ENCODE measurements around the gene KRT40.

The KRT40 gene

GRCh38 chr17:40952661-40953060 is 31.5 kb downstream of the KRT40 start:
- DNase-seq (ENCODE audit: low read depth, low spot score), result no peak

DNA sequence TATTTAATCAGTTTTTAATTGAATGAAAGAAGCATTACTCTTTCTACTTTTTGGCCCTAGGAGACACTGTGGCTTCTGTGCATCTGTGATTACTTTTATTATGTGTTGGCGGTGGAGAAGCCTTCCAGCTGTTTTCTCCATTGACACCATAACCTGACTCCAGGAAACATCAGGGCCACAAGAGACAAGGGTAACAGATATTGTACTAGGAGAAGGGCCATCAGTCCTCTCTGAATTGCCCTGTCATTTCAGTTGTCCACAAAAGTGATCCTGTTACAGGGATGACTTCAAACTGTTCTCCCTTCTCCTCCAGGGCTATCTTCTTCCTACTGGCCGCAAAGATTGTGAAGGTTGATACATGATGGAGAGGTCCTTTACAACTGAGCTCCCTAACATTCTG is 32.0 kb downstream of the KRT40 start:
- DNase-seq (ENCODE audit: low read depth, low spot score), result no peak

GRCh38 chr17:40951011-40951622 is 33.0 kb downstream of the KRT40 start:
- DNase-seq (ENCODE audit: low read depth, low spot score), result no peak

GRCh38 chr17:40950176-40950575 is 34.0 kb downstream of the KRT40 start:
- no peak for DNase-seq (ENCODE audit: low read depth, low spot score)

DNA sequence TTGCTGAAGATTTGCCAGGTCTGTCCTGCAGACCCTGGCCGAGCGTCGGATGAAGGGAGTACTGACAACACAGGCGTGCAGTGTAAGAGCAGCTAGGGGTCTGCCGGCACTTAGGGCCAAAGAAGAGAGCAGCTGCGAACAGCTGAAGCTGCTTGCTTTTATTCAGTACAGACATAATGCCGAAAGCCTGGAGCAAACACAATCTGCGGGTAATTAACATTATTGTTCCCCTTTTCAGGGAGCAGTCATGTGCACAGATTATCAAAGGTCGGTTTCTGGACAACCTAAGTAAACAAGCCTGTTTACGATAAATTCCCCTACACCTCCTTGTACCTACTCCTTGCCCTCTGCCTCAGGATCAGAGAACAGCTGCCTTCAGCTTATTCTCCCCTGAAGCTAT is 34.7 kb downstream of the KRT40 start:
- no peak for DNase-seq (ENCODE audit: low read depth, low spot score)

DNA sequence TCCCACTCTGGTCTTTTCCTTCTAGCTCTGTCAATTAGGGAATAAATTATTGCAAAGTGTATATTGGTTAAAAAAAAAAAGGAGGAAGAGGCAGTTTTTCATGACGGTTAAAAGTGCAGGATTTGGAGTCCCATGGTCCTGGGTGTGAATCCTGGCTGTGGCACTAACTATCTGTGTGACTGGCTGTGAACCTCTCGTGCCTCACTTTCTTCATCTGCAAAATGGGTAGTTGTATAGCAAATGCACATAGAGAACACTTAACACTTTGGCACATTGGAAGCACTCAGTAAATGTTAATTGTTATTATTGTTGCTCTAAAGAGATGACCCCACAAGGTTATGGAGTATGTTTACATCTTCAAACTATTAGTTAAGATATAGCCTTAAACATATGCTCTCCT is 36.2 kb downstream of the KRT40 start:
- no peak for DNase-seq (ENCODE audit: low read depth, low spot score)

GRCh38 chr17:40945414-40945813 is 38.7 kb downstream of the KRT40 start:
- no peak for DNase-seq (ENCODE audit: low read depth, low spot score)

DNA sequence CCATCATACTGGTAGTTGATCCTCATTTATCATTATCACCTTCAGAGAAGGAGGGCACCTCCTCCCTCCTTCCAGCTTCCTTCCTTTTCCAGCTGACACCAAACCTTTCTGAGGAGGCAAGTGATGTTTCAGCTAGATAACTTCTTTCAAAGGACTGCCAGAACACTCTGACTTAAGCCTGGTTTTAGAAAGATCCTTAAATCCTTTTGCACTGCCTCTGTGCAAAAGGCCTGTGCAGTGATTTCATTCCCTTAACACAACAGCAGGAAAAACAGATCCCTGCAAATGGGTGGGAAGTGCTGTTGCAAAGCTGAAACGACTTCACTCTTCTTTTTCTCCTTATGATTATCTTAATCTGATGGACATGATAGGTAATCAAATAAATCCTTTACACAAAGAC is 39.6 kb downstream of the KRT40 start:
- no peak for DNase-seq (ENCODE audit: low read depth, low spot score)

DNA sequence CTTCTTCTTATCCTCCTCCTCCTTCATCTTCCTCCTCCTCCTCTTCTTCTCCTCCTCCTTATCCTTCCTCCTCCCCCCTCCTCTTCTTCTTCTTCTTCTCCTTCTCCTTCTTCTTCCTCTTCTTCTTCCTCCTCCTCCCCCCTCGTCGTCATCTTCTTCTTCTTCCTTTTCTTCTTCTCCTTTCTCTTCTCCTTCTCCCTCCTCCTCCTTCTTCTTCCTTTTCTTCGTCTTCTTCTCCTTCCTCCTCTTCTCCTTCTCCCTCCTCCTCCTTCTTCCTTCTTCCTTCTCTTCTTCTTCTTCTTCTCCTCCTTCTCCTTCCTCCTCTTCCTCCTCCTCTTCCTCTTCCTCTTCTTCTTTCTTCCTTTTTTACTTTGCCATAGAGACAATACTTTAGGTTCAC is 41.6 kb downstream of the KRT40 start:
- no peak for DNase-seq (ENCODE audit: low read depth, low spot score)

GRCh38 chr17:40940266-40940665 is 43.9 kb downstream of the KRT40 start:
- no peak for DNase-seq (ENCODE audit: low read depth, low spot score)

GRCh38 chr17:40938981-40939380 is 45.1 kb downstream of the KRT40 start:
- DNase-seq (ENCODE audit: low read depth, low spot score), result no peak

GRCh38 chr17:40937384-40937819 is 46.7 kb downstream of the KRT40 start, which contains the start of gene KRT23:
KRT23 (minus strand) TSS chr17:40937646; CDS start chr17:40936603, 1,043 bp downstream.
- no peak for DNase-seq (ENCODE audit: low read depth, low spot score)

GRCh38 chr17:40936976-40937375 is 47.1 kb downstream of the KRT40 start:
- DNase-seq (ENCODE audit: low read depth, low spot score), result no peak

DNA sequence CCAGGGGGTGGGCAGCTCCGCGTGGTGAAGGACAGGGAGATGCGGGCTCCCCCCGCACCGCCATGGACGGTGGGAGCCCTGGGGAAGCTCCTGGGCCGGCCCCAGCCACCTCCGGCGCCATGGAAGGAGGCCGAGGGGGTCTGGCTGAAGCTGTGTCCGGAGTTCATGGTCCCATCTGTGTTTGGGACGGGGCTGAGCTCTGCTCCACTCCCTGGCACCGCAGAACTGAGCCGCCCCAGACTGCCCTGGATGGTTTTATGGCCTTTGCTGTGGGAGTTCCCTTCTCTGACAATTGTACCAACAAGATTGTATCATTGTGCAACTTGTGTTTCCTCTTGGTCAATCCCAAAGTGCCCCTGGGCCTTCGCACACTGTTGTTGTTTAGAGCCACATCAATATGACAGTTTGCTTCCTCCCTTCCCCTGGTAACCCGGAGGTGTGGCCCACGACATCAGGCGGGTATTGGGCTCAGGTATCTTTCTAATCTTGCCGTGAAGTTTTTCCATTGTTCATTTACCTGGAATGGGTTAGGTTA is 47.6 kb downstream of the KRT40 start:
- no peak for DNase-seq (ENCODE audit: low read depth, low spot score)

DNA sequence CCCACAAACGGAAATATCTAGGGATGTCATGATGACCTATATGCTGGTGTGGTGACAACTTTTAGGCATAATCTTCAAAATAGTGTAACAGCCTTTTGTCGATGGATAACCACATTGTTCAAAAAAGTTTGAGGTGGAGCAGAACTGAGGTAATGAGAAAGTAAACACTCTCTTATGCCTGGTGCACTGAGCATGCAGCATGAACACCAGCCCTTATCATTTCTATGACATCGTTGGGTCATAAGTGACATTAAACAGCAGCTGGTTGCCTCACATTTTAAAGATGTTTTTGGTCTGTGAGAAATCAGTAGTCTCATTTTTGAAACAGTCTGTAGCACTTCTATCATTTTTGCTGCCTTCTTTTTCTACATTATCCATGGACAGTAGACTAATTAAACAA is 48.5 kb downstream of the KRT40 start:
- DNase-seq (ENCODE audit: low read depth, low spot score), result no peak

DNA sequence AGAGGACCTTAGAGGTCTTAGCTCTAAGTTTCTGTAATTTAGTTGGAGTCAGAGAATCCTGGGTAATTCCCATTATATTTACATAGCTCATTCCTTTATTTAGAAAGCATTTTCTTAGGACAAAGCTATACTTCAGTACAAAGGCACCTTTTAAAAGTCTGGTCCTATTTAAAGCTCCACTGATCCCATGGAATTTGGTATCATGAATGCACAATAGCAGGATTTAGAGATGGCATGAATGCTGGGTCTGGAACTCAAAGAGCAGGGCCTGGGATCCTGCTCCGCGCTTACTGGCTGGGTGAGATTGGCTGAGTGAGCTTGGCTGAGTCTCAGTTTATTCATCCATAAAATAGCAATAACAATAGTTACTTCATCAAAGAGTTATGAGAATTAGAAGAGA is 51.5 kb downstream of the KRT40 start:
- DNase-seq (ENCODE audit: low read depth, low spot score), result no peak

DNA sequence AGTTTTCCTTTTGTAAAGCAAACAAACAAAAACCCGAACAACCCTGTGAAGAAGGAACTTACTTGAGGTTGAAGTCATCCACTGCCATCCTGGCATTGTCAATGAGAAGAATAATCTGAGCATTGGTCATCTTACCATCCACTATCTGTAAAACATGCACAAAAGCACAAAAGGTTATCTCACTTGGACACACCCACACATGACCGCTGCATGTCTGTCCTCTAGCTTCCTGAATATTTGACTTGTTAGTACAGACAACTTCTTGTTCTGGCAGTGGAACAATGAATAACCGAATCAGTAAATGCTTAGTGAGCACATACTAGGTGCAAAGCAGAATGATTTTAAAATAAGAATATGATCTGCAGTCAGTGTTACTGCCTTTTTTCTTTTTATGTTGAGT is 52.8 kb downstream of the KRT40 start:
- DNase-seq (ENCODE audit: low read depth, low spot score), result no peak

All from smooth muscle cell of the brain vasculature (primary cell).